ENCODE measurements around the gene NHLRC3. TPM values are rescaled to one million over a fixed set of nuclear protein-coding genes. Genes with fewer than 3 reads are reported as not detected.

The NHLRC3 gene
- total RNA-seq, 3 donors from 2014 or later (not counting 1 experiment from before 2014, with no cell fraction given): 26.0 to 36.8 (median 28.3) TPM

DNA sequence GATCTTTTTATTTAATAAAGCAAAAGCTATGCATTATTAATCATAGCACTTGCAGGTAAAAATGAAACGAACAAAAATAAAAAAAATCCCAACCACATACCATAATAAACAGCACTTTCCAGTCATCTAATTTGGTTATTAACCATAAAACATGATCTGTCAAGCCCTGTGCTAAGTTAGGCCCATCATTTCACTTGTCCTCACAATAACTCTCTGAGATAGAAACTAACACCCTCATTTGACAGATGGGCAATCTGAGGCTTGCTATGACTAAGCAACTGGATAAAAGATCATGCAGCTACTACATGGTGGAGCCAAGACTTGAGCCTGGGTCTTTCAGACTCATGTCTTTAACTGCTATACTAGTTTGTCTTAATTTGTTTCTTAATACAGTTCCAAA, 22.2 kb upstream of the NHLRC3 start:
- no peaks in the 10 kb centered on the region for H3K9me3 Mint-ChIP-seq
- DNase-seq (no peak), ATAC-seq (peak; percentile 61 to 73 (median 62))
- Histone ChIP-seq H3K9me3 (ENCODE audit: control insufficient read depth, insufficient read depth, low read length) (no peaks in the 10 kb centered on the region), H3K36me3 (ENCODE audit: control insufficient read depth, insufficient read depth, low read length) (peaks cover 68% of the 10 kb centered on the region), H3K4me3 (ENCODE audit: low read length) (no peak overlapping the region), H3K27ac (ENCODE audit: low read length) (no peak overlapping the region), H3K4me1 (ENCODE audit: control insufficient read depth, insufficient read depth, low read length) (peaks cover 3% of the 10 kb centered on the region), H3K27me3 (ENCODE audit: control insufficient read depth, insufficient read depth, low read length) (no peaks in the 10 kb centered on the region)
- no peak overlapping the region for H3K4me3 Mint-ChIP-seq
- no peaks in the 10 kb centered on the region for H3K27me3 Mint-ChIP-seq (ENCODE audit: low read depth in 2 of 2)
- peaks cover 19 to 22% of the 10 kb centered on the region in 2 donors for H3K4me1 Mint-ChIP-seq
- peak overlapping the region in 1 of 2 donors; percentile 45 for H3K27ac Mint-ChIP-seq
- TF ChIP-seq, protein P1, sequence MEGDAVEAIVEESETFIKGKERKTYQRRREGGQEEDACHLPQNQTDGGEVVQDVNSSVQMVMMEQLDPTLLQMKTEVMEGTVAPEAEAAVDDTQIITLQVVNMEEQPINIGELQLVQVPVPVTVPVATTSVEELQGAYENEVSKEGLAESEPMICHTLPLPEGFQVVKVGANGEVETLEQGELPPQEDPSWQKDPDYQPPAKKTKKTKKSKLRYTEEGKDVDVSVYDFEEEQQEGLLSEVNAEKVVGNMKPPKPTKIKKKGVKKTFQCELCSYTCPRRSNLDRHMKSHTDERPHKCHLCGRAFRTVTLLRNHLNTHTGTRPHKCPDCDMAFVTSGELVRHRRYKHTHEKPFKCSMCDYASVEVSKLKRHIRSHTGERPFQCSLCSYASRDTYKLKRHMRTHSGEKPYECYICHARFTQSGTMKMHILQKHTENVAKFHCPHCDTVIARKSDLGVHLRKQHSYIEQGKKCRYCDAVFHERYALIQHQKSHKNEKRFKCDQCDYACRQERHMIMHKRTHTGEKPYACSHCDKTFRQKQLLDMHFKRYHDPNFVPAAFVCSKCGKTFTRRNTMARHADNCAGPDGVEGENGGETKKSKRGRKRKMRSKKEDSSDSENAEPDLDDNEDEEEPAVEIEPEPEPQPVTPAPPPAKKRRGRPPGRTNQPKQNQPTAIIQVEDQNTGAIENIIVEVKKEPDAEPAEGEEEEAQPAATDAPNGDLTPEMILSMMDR (IDR thresholded peaks at IDR 0.05): no peak
- intact Hi-C loops (cut with micrococcal nuclease): no loop called here
- H3K36me3 Mint-ChIP-seq: peaks cover 25% of the 10 kb centered on the region
- 20% methylated on average over 1 of the region's 1 CpG for WGBS (ENCODE audit: insufficient coverage)

DNA sequence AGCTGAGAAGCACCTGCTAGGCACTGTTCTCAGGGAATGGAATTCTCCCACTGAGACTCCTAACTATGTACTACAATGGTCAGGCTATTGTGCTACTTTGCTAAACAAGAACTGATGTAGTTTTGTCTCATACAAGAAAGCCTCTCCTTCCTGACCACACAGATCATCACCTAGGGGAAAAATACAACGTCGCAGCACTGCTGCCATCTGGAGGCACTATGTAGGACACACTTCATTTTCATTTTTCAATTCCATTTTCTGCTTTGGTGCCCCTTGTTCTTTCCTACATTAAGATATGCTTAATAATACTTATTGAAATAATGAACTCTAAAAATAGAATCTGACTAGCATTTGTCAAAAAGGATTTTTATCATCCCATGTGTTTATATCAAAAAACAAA, 21.5 kb upstream of the NHLRC3 start:
- peak in 1 of 2 donors; percentile 47 for DNase-seq
- Histone ChIP-seq H3K4me3 (ENCODE audit: low read length) (no peak overlapping the region), H3K9me3 (ENCODE audit: control insufficient read depth, insufficient read depth, low read length) (no peaks in the 10 kb centered on the region), H3K36me3 (ENCODE audit: control insufficient read depth, insufficient read depth, low read length) (peaks cover 68% of the 10 kb centered on the region), H3K27me3 (ENCODE audit: control insufficient read depth, insufficient read depth, low read length) (no peaks in the 10 kb centered on the region), H3K4me1 (ENCODE audit: control insufficient read depth, insufficient read depth, low read length) (peaks cover 3% of the 10 kb centered on the region), H3K27ac (ENCODE audit: low read length) (no peak overlapping the region)
- H3K4me1 Mint-ChIP-seq: peaks cover 19 to 22% of the 10 kb centered on the region in 2 donors
- no peaks in the 10 kb centered on the region for H3K9me3 Mint-ChIP-seq
- no peak overlapping the region for H3K4me3 Mint-ChIP-seq
- WGBS (ENCODE audit: insufficient coverage): 13% methylated on average over 2 of the region's 2 CpGs
- peak; percentile 69 to 78 (median 73) for ATAC-seq
- intact Hi-C loops (cut with micrococcal nuclease): no loop called here
- peaks cover 25% of the 10 kb centered on the region for H3K36me3 Mint-ChIP-seq
- H3K27me3 Mint-ChIP-seq (ENCODE audit: low read depth in 2 of 2): no peaks in the 10 kb centered on the region
- TF ChIP-seq, protein P1 (IDR thresholded peaks at IDR 0.05): peak; percentile 46
- H3K27ac Mint-ChIP-seq: peak overlapping the region; percentile 45 to 57

DNA sequence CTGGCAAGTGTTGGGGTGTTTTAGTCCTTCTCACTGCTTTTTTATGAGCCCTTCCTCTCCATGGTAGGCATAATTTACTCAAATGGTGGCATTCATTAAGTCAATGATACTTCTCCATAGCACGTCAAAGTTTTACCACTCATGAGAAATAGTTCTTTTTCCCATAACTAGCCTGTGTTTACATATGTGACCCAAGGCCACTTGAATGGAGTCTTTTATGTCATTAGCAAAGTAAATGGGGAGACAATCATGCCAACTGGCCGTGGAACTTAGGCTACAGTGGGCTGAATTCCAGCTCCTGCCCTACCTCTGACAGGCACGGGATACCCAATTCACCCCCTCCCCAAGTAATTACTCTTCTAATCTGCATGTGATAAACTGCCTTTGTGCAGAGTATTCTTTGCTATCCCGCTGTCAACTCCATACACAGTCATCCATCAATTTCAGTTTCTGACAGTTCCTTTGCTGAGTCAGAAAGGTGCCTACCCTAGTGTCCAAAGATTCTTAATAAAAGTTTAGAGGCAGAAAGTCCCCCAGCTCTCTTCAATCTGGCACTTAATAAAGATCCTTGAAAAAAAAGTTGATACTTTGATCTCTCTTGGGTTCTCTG, 17.3 kb upstream of the NHLRC3 start:
- Mint-ChIP-seq H3K36me3 (no peaks in the 10 kb centered on the region), H3K4me1 (peaks cover 19 to 22% of the 10 kb centered on the region in 2 donors), H3K27ac (peak overlapping the region in 1 of 2 donors; percentile 29), H3K4me3 (no peak overlapping the region), H3K27me3 (ENCODE audit: low read depth in 2 of 2) (no peaks in the 10 kb centered on the region), H3K9me3 (no peaks in the 10 kb centered on the region)
- H3K27ac ChIP-seq (ENCODE audit: low read length): no peak overlapping the region
- DNase-seq: no peak
- H3K4me1 ChIP-seq (ENCODE audit: control insufficient read depth, insufficient read depth, low read length): peaks cover 3% of the 10 kb centered on the region
- WGBS (ENCODE audit: insufficient coverage): 98% methylated on average over 3 of the region's 4 CpGs
- no peaks in the 10 kb centered on the region for H3K27me3 ChIP-seq (ENCODE audit: control insufficient read depth, insufficient read depth, low read length)
- intact Hi-C loops (cut with micrococcal nuclease): no loop called here
- H3K4me3 ChIP-seq (ENCODE audit: low read length): no peak overlapping the region
- ATAC-seq: no peak
- TF ChIP-seq, protein P1 (IDR thresholded peaks at IDR 0.05): no peak
- H3K36me3 ChIP-seq (ENCODE audit: control insufficient read depth, insufficient read depth, low read length): peaks cover 69% of the 10 kb centered on the region
- no peaks in the 10 kb centered on the region for H3K9me3 ChIP-seq (ENCODE audit: control insufficient read depth, insufficient read depth, low read length)

DNA sequence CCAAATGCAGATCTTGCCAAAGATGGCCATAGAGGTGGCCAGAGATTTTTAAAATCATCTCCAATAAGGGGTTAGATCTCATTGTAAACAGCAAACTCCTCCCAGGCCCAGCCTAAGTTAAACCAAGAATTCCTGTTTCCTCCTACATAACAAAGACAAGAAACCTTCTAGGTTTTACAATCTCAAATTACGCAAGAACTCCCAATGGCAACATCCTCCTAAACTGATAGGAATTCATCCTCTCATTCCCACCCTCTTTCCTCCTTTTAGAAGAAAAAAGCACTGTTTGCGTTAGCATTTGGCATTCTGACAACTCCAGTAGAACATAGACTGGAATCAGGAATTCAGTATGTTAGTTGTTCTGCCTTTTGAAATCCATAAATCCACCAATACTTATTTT, 14.9 kb upstream of the NHLRC3 start:
- Mint-ChIP-seq H3K4me3 (no peak overlapping the region), H3K27me3 (ENCODE audit: low read depth in 2 of 2) (no peaks in the 10 kb centered on the region), H3K9me3 (no peaks in the 10 kb centered on the region), H3K36me3 (no peaks in the 10 kb centered on the region), H3K27ac (no peak overlapping the region), H3K4me1 (peaks cover 8 to 11% of the 10 kb centered on the region in 2 donors)
- Histone ChIP-seq H3K4me1 (ENCODE audit: control insufficient read depth, insufficient read depth, low read length) (no peaks in the 10 kb centered on the region), H3K27ac (ENCODE audit: low read length) (no peak overlapping the region), H3K36me3 (ENCODE audit: control insufficient read depth, insufficient read depth, low read length) (peaks cover 70% of the 10 kb centered on the region), H3K27me3 (ENCODE audit: control insufficient read depth, insufficient read depth, low read length) (no peaks in the 10 kb centered on the region), H3K9me3 (ENCODE audit: control insufficient read depth, insufficient read depth, low read length) (no peaks in the 10 kb centered on the region), H3K4me3 (ENCODE audit: low read length) (no peak overlapping the region)
- intact Hi-C loops (cut with micrococcal nuclease): no loop called here
- TF ChIP-seq, protein P1 (IDR thresholded peaks at IDR 0.05): no peak
- no peak for ATAC-seq
- whole genome bisulfite sequencing (ENCODE audit: insufficient coverage): 91% methylated on average over 1 of the region's 2 CpGs
- DNase-seq: no peak

Data from natural killer cell (primary cell).